ENCODE data around the gene STK10. TPM values are rescaled to one million over a fixed set of nuclear protein-coding genes. Genes with fewer than 3 reads are reported as not detected.
A peak's percentile ranks its signal among the peaks of the same experiment; 100 is the strongest.

The STK10 gene
- polyA plus RNA-seq, 3 donors, result 21.5 to 180 (median 47.4) TPM

- peak overlapping the region in 5 of 7 donors; percentile 53 to 76 (median 67) for H3K27ac Mint-ChIP-seq
- H3K4me1 Mint-ChIP-seq, result peaks cover 63% of the 10 kb centered on the region
- peaks cover 66% of the 10 kb centered on the region for H4K20me1 ChIP-seq (ENCODE audit: insufficient read depth, low read length)
Observed at GRCh38 chr5:172002840-172003512, 185.0 kb downstream of the STK10 start.

DNA sequence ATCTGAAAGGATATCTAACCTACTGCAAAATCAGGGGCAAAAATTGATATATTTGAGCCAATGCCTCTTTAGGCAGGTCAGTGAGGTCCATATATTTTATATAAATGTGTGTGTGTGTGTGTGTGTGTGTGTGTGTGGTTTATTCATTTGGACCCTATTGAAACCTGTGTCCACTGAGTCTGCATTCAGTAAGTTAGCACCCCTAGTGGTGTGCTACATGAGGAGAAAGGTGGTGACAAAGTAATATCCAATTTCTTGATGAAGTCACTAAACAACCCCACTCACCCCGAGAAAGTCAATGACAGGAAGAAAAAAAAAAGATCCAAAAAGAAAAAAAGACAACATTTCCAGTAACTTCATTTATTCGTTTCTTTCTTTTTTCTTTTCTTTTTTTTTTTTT, 185.7 kb downstream of the STK10 start:
- Histone ChIP-seq H3K4me2 (replicated peaks; ENCODE audit: extremely low read depth, low read length, poor library complexity, severe bottlenecking) (no peak overlapping the region), H2AFZ (ENCODE audit: insufficient read depth, low read depth, low read length, poor library complexity, severe bottlenecking) (no peak overlapping the region), H3K27me3 (ENCODE audit: control insufficient read depth in 2 of 2, insufficient read depth in 2 of 2, low read length in 2 of 2) (no peaks in the 10 kb centered on the region), H3K4me1 (ENCODE audit: control insufficient read depth in 1 of 2, insufficient read depth in 2 of 2, low read length in 2 of 2) (peaks cover 51 to 59% of the 10 kb centered on the region in 2 donors), H3K9me3 (replicated peaks in 1 of 2; ENCODE audit: control insufficient read depth in 1 of 2, insufficient read depth in 1 of 2, low read length in 2 of 2) (no peaks in the 10 kb centered on the region), H4K20me1 (ENCODE audit: insufficient read depth, low read length) (peaks cover 73% of the 10 kb centered on the region), H3K79me2 (ENCODE audit: insufficient read depth, low read length) (peaks cover 97% of the 10 kb centered on the region), H3K4me3 (replicated peaks in 1 of 3; ENCODE audit: low read depth in 2 of 3, low read length in 3 of 3) (no peak overlapping the region), H3K9ac (ENCODE audit: insufficient read depth, low read length, poor library complexity, severe bottlenecking) (no peak overlapping the region), H3K27ac (ENCODE audit: low read depth in 1 of 2, low read length in 2 of 2) (no peak overlapping the region), H3K36me3 (replicated peaks in 1 of 2; ENCODE audit: control insufficient read depth in 1 of 2, insufficient read depth in 2 of 2, low read length in 2 of 2) (no peaks in the 10 kb centered on the region)
- TF ChIP-seq, protein P1, sequence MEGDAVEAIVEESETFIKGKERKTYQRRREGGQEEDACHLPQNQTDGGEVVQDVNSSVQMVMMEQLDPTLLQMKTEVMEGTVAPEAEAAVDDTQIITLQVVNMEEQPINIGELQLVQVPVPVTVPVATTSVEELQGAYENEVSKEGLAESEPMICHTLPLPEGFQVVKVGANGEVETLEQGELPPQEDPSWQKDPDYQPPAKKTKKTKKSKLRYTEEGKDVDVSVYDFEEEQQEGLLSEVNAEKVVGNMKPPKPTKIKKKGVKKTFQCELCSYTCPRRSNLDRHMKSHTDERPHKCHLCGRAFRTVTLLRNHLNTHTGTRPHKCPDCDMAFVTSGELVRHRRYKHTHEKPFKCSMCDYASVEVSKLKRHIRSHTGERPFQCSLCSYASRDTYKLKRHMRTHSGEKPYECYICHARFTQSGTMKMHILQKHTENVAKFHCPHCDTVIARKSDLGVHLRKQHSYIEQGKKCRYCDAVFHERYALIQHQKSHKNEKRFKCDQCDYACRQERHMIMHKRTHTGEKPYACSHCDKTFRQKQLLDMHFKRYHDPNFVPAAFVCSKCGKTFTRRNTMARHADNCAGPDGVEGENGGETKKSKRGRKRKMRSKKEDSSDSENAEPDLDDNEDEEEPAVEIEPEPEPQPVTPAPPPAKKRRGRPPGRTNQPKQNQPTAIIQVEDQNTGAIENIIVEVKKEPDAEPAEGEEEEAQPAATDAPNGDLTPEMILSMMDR (IDR thresholded peaks at IDR 0.05), result peak; percentile 30
- H3K4me3 Mint-ChIP-seq, result no peak overlapping the region
- H3K9me3 Mint-ChIP-seq, result peaks cover 0 to 2% (median 0%) of the 10 kb centered on the region in 7 donors
- intact Hi-C loops (cut with micrococcal nuclease), result loop anchor here in 1 of 2 donors (10.0 kb wide), 1 partner anchor 102 kb away; no protein-coding TSS in a partner anchor
- DNase-seq, result peak in 1 of 3 donors; percentile 22
- H3K36me3 Mint-ChIP-seq, result no peaks in the 10 kb centered on the region
- H3K4me1 Mint-ChIP-seq, result peaks cover 57% of the 10 kb centered on the region
- peak overlapping the region in 1 of 7 donors; percentile 76 for H3K27ac Mint-ChIP-seq
- no CpG with 5 or more reads among the region's 2 CpGs for WGBS (ENCODE audit: insufficient coverage)
- no peaks in the 10 kb centered on the region for H3K27me3 Mint-ChIP-seq (ENCODE audit: low read depth in 3 of 3)

More at GRCh38 chr5:172002840-172003512, 185.0 kb downstream of the STK10 start:
- Mint-ChIP-seq H3K4me3 (no peak overlapping the region), H3K9me3 (peaks cover 0 to 2% (median 0%) of the 10 kb centered on the region in 7 donors), H3K27me3 (ENCODE audit: low read depth in 3 of 3) (no peaks in the 10 kb centered on the region), H3K36me3 (no peaks in the 10 kb centered on the region)
- WGBS (ENCODE audit: insufficient coverage), result 100% methylated on average over 3 of the region's 6 CpGs
- Histone ChIP-seq H3K4me1 (ENCODE audit: control insufficient read depth in 1 of 2, insufficient read depth in 2 of 2, low read length in 2 of 2) (peaks cover 58 to 66% of the 10 kb centered on the region in 2 donors), H3K4me3 (replicated peaks in 1 of 3; ENCODE audit: low read depth in 2 of 3, low read length in 3 of 3) (no peak overlapping the region), H3K9ac (ENCODE audit: insufficient read depth, low read length, poor library complexity, severe bottlenecking) (no peak overlapping the region), H3K9me3 (replicated peaks in 1 of 2; ENCODE audit: control insufficient read depth in 1 of 2, insufficient read depth in 1 of 2, low read length in 2 of 2) (no peaks in the 10 kb centered on the region), H3K4me2 (replicated peaks; ENCODE audit: extremely low read depth, low read length, poor library complexity, severe bottlenecking) (no peak overlapping the region), H3K27ac (ENCODE audit: low read depth in 1 of 2, low read length in 2 of 2) (no peak overlapping the region), H2AFZ (ENCODE audit: insufficient read depth, low read depth, low read length, poor library complexity, severe bottlenecking) (no peak overlapping the region), H3K27me3 (ENCODE audit: control insufficient read depth in 2 of 2, insufficient read depth in 2 of 2, low read length in 2 of 2) (no peaks in the 10 kb centered on the region), H3K79me2 (ENCODE audit: insufficient read depth, low read length) (peaks cover 96% of the 10 kb centered on the region), H3K36me3 (replicated peaks in 1 of 2; ENCODE audit: control insufficient read depth in 1 of 2, insufficient read depth in 2 of 2, low read length in 2 of 2) (no peaks in the 10 kb centered on the region)
- TF ChIP-seq, protein P1 (IDR thresholded peaks at IDR 0.05), result no peak
- DNase-seq, result peak in 1 of 3 donors; percentile 22
- intact Hi-C loops (cut with micrococcal nuclease), result loop anchor here in 1 of 2 donors (10.0 kb wide), 1 partner anchor 102 kb away; no protein-coding TSS in a partner anchor
